Type B pancreatic cell (in vitro differentiated cells): ENCODE measurements around the gene SPACA4. TPM values are rescaled to one million over a fixed set of nuclear protein-coding genes. Genes with fewer than 3 reads are reported as not detected.

Source experiments
- DNase-seq: peaks from one replicate; pipeline ENCODE4 v3.0.0; 2021; ENCODE audit warnings: mixed read lengths; ENCODE audit not compliant: unreplicated experiment; ENCODE audit errors: extremely low spot score
- H3K27ac Mint-ChIP-seq: 2 replicates; pipeline ENCODE4 v1.8.0; 2021; ENCODE audit warnings: mild to moderate bottlenecking, mixed read lengths
- H3K27me3 Mint-ChIP-seq: 2 replicates; pipeline ENCODE4 v1.8.0; 2021; ENCODE audit warnings: mixed read lengths
- H3K36me3 Mint-ChIP-seq: 2 replicates; pipeline ENCODE4 v1.8.0; 2021; ENCODE audit warnings: mixed read lengths
- H3K4me1 Mint-ChIP-seq: one replicate; pipeline ENCODE4 v1.8.0; 2021; ENCODE audit warnings: mixed read lengths; ENCODE audit not compliant: unreplicated experiment
- H3K4me3 Mint-ChIP-seq: 2 replicates; pipeline ENCODE4 v1.8.0; 2021; ENCODE audit warnings: mild to moderate bottlenecking, mixed read lengths
- H3K9me3 Mint-ChIP-seq: 2 replicates; pipeline ENCODE4 v1.8.0; 2021; ENCODE audit warnings: mixed read lengths
- long read RNA-seq: library from polyadenylated mRNA; unstranded; transcript quantifications from one replicate; pipeline ENCODE4 v2.0.0, GENCODE V29; 2020
- total RNA-seq: library from RNA; stranded (reverse); gene quantifications from 2 replicates; pipeline ENCODE4 v1.2.1, GENCODE V29; 2021; ENCODE audit warnings: low replicate concordance
- TF ChIP-seq, protein P1 (sequence below): fragments of 200-600 bp; sonication (generic); conservative IDR thresholded peaks from 2 replicates; pipeline ENCODE4 v1.5.0; 2021; ENCODE audit warnings: antibody characterized with exemption, mild to moderate bottlenecking

SPACA4 gene, protein sequence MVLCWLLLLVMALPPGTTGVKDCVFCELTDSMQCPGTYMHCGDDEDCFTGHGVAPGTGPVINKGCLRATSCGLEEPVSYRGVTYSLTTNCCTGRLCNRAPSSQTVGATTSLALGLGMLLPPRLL
- total RNA-seq: not detected in 2 replicates
- long read RNA-seq: 0 reads

GRCh38 chr19:48606463-48607358, at the start of gene SPACA4:
TSS of gene SPACA4 (plus strand) at chr19:48606742. CDS start at chr19:48606979, 237 bp downstream.
- no peak within 1 kb of the TSS for H3K27ac Mint-ChIP-seq
- H3K27me3 Mint-ChIP-seq: no peaks in the 10 kb centered on the region
- no peaks in the 10 kb centered on the region for H3K4me1 Mint-ChIP-seq
- no peaks in the 10 kb centered on the region for H3K36me3 Mint-ChIP-seq
- H3K4me3 Mint-ChIP-seq: no peak within 1 kb of the TSS
- TF ChIP-seq, protein P1, sequence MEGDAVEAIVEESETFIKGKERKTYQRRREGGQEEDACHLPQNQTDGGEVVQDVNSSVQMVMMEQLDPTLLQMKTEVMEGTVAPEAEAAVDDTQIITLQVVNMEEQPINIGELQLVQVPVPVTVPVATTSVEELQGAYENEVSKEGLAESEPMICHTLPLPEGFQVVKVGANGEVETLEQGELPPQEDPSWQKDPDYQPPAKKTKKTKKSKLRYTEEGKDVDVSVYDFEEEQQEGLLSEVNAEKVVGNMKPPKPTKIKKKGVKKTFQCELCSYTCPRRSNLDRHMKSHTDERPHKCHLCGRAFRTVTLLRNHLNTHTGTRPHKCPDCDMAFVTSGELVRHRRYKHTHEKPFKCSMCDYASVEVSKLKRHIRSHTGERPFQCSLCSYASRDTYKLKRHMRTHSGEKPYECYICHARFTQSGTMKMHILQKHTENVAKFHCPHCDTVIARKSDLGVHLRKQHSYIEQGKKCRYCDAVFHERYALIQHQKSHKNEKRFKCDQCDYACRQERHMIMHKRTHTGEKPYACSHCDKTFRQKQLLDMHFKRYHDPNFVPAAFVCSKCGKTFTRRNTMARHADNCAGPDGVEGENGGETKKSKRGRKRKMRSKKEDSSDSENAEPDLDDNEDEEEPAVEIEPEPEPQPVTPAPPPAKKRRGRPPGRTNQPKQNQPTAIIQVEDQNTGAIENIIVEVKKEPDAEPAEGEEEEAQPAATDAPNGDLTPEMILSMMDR: no peak
- DNase-seq: no peak
- no peaks in the 10 kb centered on the region for H3K9me3 Mint-ChIP-seq

DNA sequence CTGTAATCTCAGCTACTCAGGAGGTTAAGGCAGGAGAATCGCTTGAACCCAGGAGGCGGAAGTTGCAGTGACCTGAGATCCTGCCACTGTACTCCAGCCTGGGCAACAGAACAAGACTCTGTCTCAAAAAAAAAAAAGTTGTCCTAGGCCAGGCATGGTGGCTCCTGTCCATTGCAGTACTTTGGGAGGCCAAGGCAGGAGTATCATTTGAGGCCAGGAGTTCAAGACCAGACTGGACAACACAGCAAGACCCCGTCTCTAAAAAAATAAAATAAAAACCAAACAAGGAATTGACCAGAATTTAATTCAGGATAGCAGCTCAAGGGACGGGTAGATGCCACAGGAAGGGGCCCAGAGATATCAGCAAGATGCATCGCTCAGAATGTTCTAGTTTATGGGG, 49.7 kb upstream of the SPACA4 start:
- DNase-seq: no peak
- Mint-ChIP-seq H3K4me1 (peaks cover 18% of the 10 kb centered on the region), H3K4me3 (no peak overlapping the region), H3K36me3 (no peaks in the 10 kb centered on the region), H3K27ac (peak overlapping the region; percentile 46), H3K27me3 (no peaks in the 10 kb centered on the region), H3K9me3 (no peaks in the 10 kb centered on the region)
- TF ChIP-seq, protein P1: no peak

DNA sequence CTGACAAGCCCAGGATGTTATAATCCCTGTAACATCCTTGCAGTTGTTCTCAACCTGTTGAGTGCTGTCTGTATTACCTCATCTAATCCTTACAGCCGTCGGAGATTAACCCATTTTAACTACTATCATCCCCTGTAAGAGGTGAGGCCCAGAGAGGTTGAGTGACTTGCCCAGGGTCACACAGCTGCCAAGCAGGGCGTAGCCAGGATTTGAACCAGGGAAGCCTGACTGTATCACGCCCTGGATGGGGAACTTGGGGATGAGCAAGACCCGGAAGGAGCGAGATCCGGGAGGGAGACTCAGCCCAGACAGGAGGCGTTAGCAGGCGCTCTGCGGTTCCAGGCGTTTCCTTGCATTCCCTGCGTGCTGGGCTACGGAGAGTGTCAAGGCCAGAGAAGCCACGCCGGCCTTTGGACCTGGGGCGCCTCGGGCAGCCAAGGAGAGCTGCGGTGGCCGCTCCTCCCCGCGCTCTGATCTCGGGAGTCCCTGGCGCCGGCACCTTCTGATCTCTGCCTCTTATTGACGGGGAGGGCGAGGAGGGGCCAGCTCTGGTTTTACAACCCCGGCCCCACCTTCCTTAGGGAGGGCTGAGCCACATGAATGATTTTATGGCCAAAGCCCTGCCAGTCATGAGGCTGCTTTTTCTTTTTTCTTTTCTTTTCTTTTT, 48.4 kb upstream of the SPACA4 start:
- no peaks in the 10 kb centered on the region for H3K27me3 Mint-ChIP-seq
- TF ChIP-seq, protein P1: no peak
- peaks cover 19% of the 10 kb centered on the region for H3K4me1 Mint-ChIP-seq
- DNase-seq: no peak
- H3K27ac Mint-ChIP-seq: peak overlapping the region; percentile 80
- H3K4me3 Mint-ChIP-seq: no peak overlapping the region
- no peaks in the 10 kb centered on the region for H3K36me3 Mint-ChIP-seq
- H3K9me3 Mint-ChIP-seq: no peaks in the 10 kb centered on the region

DNA sequence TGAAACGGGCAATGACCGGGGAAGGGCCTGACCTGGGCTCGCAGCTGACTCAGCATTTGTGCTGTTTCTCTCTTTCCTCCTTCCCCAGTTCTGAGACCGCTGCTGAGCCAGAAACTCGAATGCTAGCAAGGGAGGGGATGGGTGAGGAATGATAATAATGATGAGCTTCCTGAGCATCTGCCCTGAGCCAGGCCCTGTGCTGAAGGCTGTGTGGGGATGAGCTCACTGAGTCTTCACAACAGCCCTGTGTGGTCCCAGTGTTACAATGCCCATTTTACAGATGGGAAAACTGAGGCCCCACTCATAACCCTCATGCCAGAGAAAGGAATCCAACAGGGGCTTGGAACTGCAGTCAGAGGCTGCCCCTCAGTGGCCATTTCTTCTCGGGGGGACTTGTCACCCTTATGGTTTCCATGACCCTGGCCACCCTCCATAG, 46.4 kb upstream of the SPACA4 start:
- TF ChIP-seq, protein P1: peak; percentile 32

GRCh38 chr19:48561412-48561811, 45.1 kb upstream of the SPACA4 start:
- Mint-ChIP-seq H3K36me3 (no peaks in the 10 kb centered on the region), H3K4me3 (no peak overlapping the region), H3K4me1 (peaks cover 10% of the 10 kb centered on the region), H3K27ac (peak overlapping the region; percentile 76), H3K9me3 (no peaks in the 10 kb centered on the region), H3K27me3 (no peaks in the 10 kb centered on the region)
- DNase-seq: no peak
- TF ChIP-seq, protein P1: no peak

More for the DNA sequence above, 46.4 kb upstream of the SPACA4 start:
- DNase-seq: no peak
- peak overlapping the region; percentile 86 for H3K27ac Mint-ChIP-seq
- no peaks in the 10 kb centered on the region for H3K9me3 Mint-ChIP-seq
- no peak overlapping the region for H3K4me3 Mint-ChIP-seq
- no peaks in the 10 kb centered on the region for H3K36me3 Mint-ChIP-seq
- peaks cover 13% of the 10 kb centered on the region for H3K4me1 Mint-ChIP-seq
- no peaks in the 10 kb centered on the region for H3K27me3 Mint-ChIP-seq
